WTC11 (cell line): ENCODE data around the gene TIMM8A.

Experiments used
- CTCF ChIP-seq: fragments of 200-600 bp; IDR thresholded peaks from 2 replicates; pipeline ENCODE4 v1.8.0; 2022; ENCODE audit warnings: antibody characterized with exemption
- IRF2 ChIP-seq: sonication (generic); formaldehyde crosslinking; IDR thresholded peaks from 2 replicates; pipeline ENCODE4 v1.8.0; 2022; ENCODE audit warnings: low read depth, missing genetic modification reagents, borderline replicate concordance
- KAT7 ChIP-seq: sonication (generic); formaldehyde crosslinking; IDR thresholded peaks from 2 replicates; pipeline ENCODE4 v1.8.1; 2023; ENCODE audit warnings: missing genetic modification reagents, mild to moderate bottlenecking, borderline replicate concordance
- MAX ChIP-seq: sonication (generic); formaldehyde crosslinking; IDR thresholded peaks from 2 replicates; pipeline ENCODE4 v1.8.0; 2022; ENCODE audit warnings: mild to moderate bottlenecking, missing genetic modification reagents

DNA sequence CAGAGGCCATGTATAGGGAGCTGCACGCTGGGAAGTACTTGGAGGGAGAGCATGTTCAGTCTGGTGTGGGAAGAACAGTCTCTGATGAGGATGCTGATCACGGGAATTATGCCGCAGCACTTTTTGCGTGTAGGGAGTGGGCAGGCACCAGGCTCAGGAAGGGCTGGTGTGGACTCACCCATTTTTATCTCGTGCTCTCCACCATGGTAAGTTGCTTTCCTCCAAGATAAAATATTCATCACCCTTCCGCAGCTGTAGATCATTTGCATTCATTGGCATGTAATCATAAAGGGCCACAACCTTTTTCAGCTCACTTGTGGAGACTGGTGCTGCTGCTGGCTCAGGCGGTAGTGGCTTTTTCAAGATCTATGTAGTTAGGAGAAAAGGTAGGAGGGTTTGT, 11.8 kb upstream of the TIMM8A start:
- TF ChIP-seq MAX (CRISPR knock-in tag) (no peak), KAT7 (CRISPR knock-in tag) (no peak), CTCF (no peak), IRF2 (CRISPR knock-in tag) (no peak)
